CD14-positive monocyte (primary cell): ENCODE results near the gene MYZAP. TPM values are rescaled to one million over a fixed set of nuclear protein-coding genes. Genes with fewer than 3 reads are reported as not detected.

Experiments
- DNase-seq, 3 donors: peaks; one replicate each; pipeline ENCODE4 v3.0.0-alpha.2; 2011 to 2022
- H2AFZ ChIP-seq: 2 replicates; pipeline ENCODE4 v1.6.0; 2012; ENCODE audit warnings: mild to moderate bottlenecking, low read depth, low read length, inconsistent platforms; ENCODE audit not compliant: insufficient read depth, poor library complexity, severe bottlenecking
- H3K27ac ChIP-seq, 2 donors: 1 replicate in 1 of 2; 2 replicates in 1 of 2; pipeline ENCODE4 v1.5.1; 2012 to 2013; ENCODE audit warnings: low read length in 2 of 2, control low read depth in 1 of 2, inconsistent platforms in 1 of 2, low read depth in 1 of 2, mild to moderate bottlenecking in 1 of 2
- H3K27me3 ChIP-seq, 2 donors: one replicate each; pipeline versions ENCODE4 v1.6.0 to v1.6.1; 2011 to 2013; ENCODE audit warnings: low read length in 2 of 2; ENCODE audit not compliant: control insufficient read depth in 2 of 2, insufficient read depth in 2 of 2
- H3K36me3 ChIP-seq, 2 donors: replicated peaks in 1 of 2; 1 replicate in 1 of 2; 2 replicates in 1 of 2; pipeline versions ENCODE4 v1.5.1 to v1.6.1; 2012 to 2013; ENCODE audit warnings: low read length in 2 of 2, control low read depth in 1 of 2, inconsistent platforms in 1 of 2, mild to moderate bottlenecking in 1 of 2; ENCODE audit not compliant: insufficient read depth in 2 of 2, control insufficient read depth in 1 of 2
- H3K4me1 ChIP-seq, 2 donors: 1 replicate in 1 of 2; 2 replicates in 1 of 2; pipeline versions ENCODE4 v1.5.1 to v1.6.1; 2012 to 2013; ENCODE audit warnings: low read length in 2 of 2, control low read depth in 1 of 2, inconsistent platforms in 1 of 2, mild to moderate bottlenecking in 1 of 2, moderate library complexity in 1 of 2; ENCODE audit not compliant: insufficient read depth in 2 of 2, control insufficient read depth in 1 of 2
- H3K4me2 ChIP-seq: replicated peaks from 2 replicates; pipeline ENCODE3; 2012; ENCODE audit warnings: low read length, moderate library complexity, mild to moderate bottlenecking; ENCODE audit not compliant: poor library complexity, severe bottlenecking; ENCODE audit errors: extremely low read depth
- H3K4me3 ChIP-seq, 3 experiments: fragments of 200-600 bp in 1 of 3; sonication (generic) in 1 of 3; replicated peaks in 1 of 3; 1 replicate in 2 of 3; 2 replicates in 1 of 3; pipeline ENCODE4 v1.5.1; 2011 to 2013; ENCODE audit warnings: low read length in 3 of 3, mild to moderate bottlenecking in 3 of 3, control low read depth in 2 of 3, low read depth in 2 of 3, inconsistent platforms in 1 of 3, moderate library complexity in 1 of 3
- H3K79me2 ChIP-seq: 2 replicates; pipeline ENCODE4 v1.6.0; 2012; ENCODE audit warnings: mild to moderate bottlenecking, control low read depth, inconsistent platforms, low read length, moderate library complexity; ENCODE audit not compliant: insufficient read depth
- H3K9ac ChIP-seq: 2 replicates; pipeline ENCODE4 v1.6.0; 2017; ENCODE audit warnings: low read length, mild to moderate bottlenecking; ENCODE audit not compliant: insufficient read depth, poor library complexity, severe bottlenecking
- H3K9me3 ChIP-seq, 2 donors: replicated peaks in 1 of 2; 1 replicate in 1 of 2; 2 replicates in 1 of 2; pipeline versions ENCODE4 v1.5.1 to v1.6.1; 2012 to 2013; ENCODE audit warnings: low read length in 2 of 2, control low read depth in 1 of 2; ENCODE audit not compliant: control insufficient read depth in 1 of 2, insufficient read depth in 1 of 2
- H4K20me1 ChIP-seq: 2 replicates; pipeline ENCODE4 v1.6.0; 2012; ENCODE audit warnings: mild to moderate bottlenecking, low read length, control low read depth, moderate library complexity; ENCODE audit not compliant: insufficient read depth
- H3K27ac Mint-ChIP-seq, 7 donors: one replicate each; pipeline ENCODE4 v1.8.0; 2020; ENCODE audit warnings: mild to moderate bottlenecking in 7 of 7, mixed read lengths in 7 of 7, moderate library complexity in 6 of 7, inconsistent platforms in 2 of 7
- H3K27me3 Mint-ChIP-seq, 3 donors: one replicate each; pipeline ENCODE4 v1.8.0; 2021 to 2022; ENCODE audit warnings: low read depth in 3 of 3, mild to moderate bottlenecking in 3 of 3, mixed read lengths in 3 of 3, moderate library complexity in 3 of 3, inconsistent platforms in 1 of 3
- H3K36me3 Mint-ChIP-seq, 2 donors: one replicate each; pipeline ENCODE4 v1.8.0; 2020; ENCODE audit warnings: mixed read lengths in 2 of 2, inconsistent platforms in 1 of 2, mild to moderate bottlenecking in 1 of 2
- H3K4me1 Mint-ChIP-seq: one replicate; pipeline ENCODE4 v1.8.0; 2020; ENCODE audit warnings: mild to moderate bottlenecking, mixed read lengths
- H3K4me3 Mint-ChIP-seq, 2 donors: one replicate each; pipeline ENCODE4 v1.8.0; 2020; ENCODE audit warnings: mild to moderate bottlenecking in 2 of 2, mixed read lengths in 2 of 2, moderate library complexity in 1 of 2
- H3K9me3 Mint-ChIP-seq, 7 donors: one replicate each; pipeline ENCODE4 v1.8.0; 2020 to 2022; ENCODE audit warnings: mixed read lengths in 7 of 7, mild to moderate bottlenecking in 6 of 7, moderate library complexity in 6 of 7, inconsistent platforms in 2 of 7
- CTCF ChIP-seq: fragments of 200-600 bp; IDR thresholded peaks from one replicate; pipeline ENCODE4 v1.8.0; 2022; ENCODE audit warnings: antibody characterized with exemption, mild to moderate bottlenecking
- WGBS: methylation state at CpG from one replicate; pipeline ENCODE4 v1.1.5; 2013; ENCODE audit warnings: missing lambda C conversion rate; ENCODE audit not compliant: insufficient coverage; 5-methylcytosine and 5-hydroxymethylcytosine counted together
- intact Hi-C, 2 donors: fragments of 100-400 bp; cut with micrococcal nuclease; formaldehyde crosslinking; loops; one replicate each; pipeline versions ENCODE4 v1.15.0 to v1.15.1; 2023
- polyA plus RNA-seq, 3 donors: library from polyadenylated mRNA; depleted of rRNA in 1 of 3; unstranded in 2 of 3; stranded (reverse) in 1 of 3; fragments of 300-500 nt in 2 of 3; fragments of >200 nt in 1 of 3; fragmentation: Illumina TruSeq in 2 of 3; gene quantifications; 1 replicate in 2 of 3; 2 replicates in 1 of 3; pipeline ENCODE4 v1.2.3, GENCODE V29; 2012 to 2021

The MYZAP gene
- polyA plus RNA-seq, 3 donors, result 0.12 to 0.13 TPM; not detected in 1

GRCh38 chr15:57637846-57638245, 46.1 kb downstream of the MYZAP start:
- no peak overlapping the region for H3K27ac Mint-ChIP-seq
- H3K4me1 Mint-ChIP-seq, result no peaks in the 10 kb centered on the region
- peaks cover 0 to 6% (median 2%) of the 10 kb centered on the region in 3 donors for H3K27me3 Mint-ChIP-seq

GRCh38 chr15:57639306-57639705, 47.6 kb downstream of the MYZAP start:
- H3K27ac Mint-ChIP-seq, result no peak overlapping the region
- H3K4me2 ChIP-seq, result no peak overlapping the region
- H3K4me3 Mint-ChIP-seq, result no peak overlapping the region
- peaks cover 0 to 4% (median 4%) of the 10 kb centered on the region in 3 donors for H3K27me3 Mint-ChIP-seq
- H3K27me3 ChIP-seq, result no peaks in the 10 kb centered on the region
- no peak for TF ChIP-seq CTCF
- H3K36me3 Mint-ChIP-seq, result no peaks in the 10 kb centered on the region
- H3K79me2 ChIP-seq, result no peaks in the 10 kb centered on the region
- WGBS, result 82% methylated on average over 5 of the region's 6 CpGs
- H3K9ac ChIP-seq, result no peak overlapping the region
- no peaks in the 10 kb centered on the region for H3K4me1 Mint-ChIP-seq
- intact Hi-C loops, result no loop called here
- no peak for DNase-seq
- H3K4me1 ChIP-seq, result no peaks in the 10 kb centered on the region
- no peaks in the 10 kb centered on the region for H4K20me1 ChIP-seq
- H3K9me3 Mint-ChIP-seq, result no peaks in the 10 kb centered on the region
- no peaks in the 10 kb centered on the region for H3K9me3 ChIP-seq
- no peaks in the 10 kb centered on the region for H3K36me3 ChIP-seq
- no peak overlapping the region for H3K27ac ChIP-seq
- no peak overlapping the region for H2AFZ ChIP-seq
- no peak overlapping the region for H3K4me3 ChIP-seq

More at GRCh38 chr15:57637846-57638245, 46.1 kb downstream of the MYZAP start:
- intact Hi-C loops, result no loop called here
- Histone ChIP-seq H2AFZ (no peak overlapping the region), H3K4me3 (no peak overlapping the region), H3K4me2 (no peak overlapping the region), H3K9ac (no peak overlapping the region), H3K36me3 (no peaks in the 10 kb centered on the region), H3K27ac (no peak overlapping the region), H3K4me1 (no peaks in the 10 kb centered on the region), H3K27me3 (no peaks in the 10 kb centered on the region), H3K79me2 (no peaks in the 10 kb centered on the region), H4K20me1 (no peaks in the 10 kb centered on the region), H3K9me3 (no peaks in the 10 kb centered on the region)
- no peak for TF ChIP-seq CTCF
- no peak for DNase-seq
- no peak overlapping the region for H3K4me3 Mint-ChIP-seq
- H3K9me3 Mint-ChIP-seq, result no peaks in the 10 kb centered on the region
- H3K36me3 Mint-ChIP-seq, result no peaks in the 10 kb centered on the region
- WGBS, result 82% methylated on average over 2 of the region's 2 CpGs
